Activated CD4-positive, alpha-beta T cell treated with anti-CD3 and anti-CD28 coated beads for 24 hours (primary cell): ENCODE data around the gene GTF2IRD1.

Experiments used
- DNase-seq, 2 donors: peaks; one replicate each; pipeline ENCODE4 v3.0.0-alpha.2; 2020; ENCODE audit warnings: low read depth in 2 of 2

The GTF2IRD1 gene

DNA sequence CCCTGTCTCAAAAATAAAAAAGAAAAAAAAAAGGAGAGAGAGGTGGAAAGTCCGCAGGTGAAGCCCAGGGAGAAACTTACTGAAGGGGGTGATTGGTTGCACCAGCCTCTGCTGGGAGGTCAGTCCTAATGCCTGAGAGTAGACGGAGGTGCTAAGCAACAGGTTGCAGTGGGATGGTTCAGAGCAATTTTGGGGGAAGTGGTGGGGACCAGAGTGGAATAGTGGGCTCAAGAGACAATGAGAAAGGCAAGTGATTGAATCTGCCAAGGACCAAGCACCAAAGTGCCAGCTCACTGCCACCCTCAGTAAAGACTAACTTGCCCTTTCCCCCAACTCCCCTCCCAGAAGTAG lies 113.6 kb downstream of the GTF2IRD1 start:
- DNase-seq = no peak

DNA sequence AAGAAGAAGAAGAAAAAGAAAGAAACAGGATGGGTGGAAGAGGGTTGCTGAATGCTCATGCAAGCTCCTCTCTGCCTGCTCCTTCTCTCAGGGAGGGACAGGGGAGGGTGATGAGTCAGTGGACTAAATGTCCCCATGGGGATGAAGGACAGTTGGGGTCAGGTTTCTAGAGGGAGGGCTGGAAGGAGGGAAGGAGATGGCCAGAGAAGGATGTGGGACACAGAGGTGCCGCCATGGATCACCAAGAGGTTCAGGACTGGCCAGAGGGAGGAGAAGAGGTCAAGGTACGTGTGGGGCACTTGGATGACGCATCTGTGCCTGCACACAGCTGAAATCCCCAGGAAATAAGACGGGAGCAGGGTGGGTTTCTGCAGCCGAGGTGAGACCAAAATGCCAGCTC lies 115.0 kb downstream of the GTF2IRD1 start:
- no peak for DNase-seq

DNA sequence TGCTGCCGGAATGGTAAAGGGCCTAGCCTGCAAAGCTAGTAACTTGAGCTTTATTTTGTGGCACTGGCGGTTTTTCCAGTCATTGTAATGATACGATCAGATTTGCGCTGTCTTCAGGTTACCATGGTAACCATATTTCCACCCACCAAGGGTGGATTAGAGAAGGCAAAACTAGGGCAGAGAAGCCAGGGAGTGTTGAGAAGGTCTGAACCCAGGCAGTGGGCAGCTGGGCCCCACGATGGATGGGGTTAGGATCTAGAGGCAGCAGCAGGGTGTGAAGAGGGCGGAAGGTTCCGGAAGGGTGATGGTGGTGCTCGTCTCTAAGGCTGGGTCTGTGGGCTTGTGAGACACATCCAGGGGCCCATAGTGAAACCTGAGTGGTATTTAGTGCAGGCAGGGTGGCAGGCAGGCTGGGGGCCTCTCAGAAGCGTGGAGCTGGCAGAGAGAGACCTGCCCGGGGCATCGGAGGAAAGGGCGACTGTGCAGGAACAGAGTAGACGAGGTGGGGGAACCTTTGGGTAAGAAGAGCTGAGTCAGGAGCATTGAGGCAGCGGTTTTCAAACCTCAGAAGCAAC lies 115.9 kb downstream of the GTF2IRD1 start:
- no peak for DNase-seq

DNA sequence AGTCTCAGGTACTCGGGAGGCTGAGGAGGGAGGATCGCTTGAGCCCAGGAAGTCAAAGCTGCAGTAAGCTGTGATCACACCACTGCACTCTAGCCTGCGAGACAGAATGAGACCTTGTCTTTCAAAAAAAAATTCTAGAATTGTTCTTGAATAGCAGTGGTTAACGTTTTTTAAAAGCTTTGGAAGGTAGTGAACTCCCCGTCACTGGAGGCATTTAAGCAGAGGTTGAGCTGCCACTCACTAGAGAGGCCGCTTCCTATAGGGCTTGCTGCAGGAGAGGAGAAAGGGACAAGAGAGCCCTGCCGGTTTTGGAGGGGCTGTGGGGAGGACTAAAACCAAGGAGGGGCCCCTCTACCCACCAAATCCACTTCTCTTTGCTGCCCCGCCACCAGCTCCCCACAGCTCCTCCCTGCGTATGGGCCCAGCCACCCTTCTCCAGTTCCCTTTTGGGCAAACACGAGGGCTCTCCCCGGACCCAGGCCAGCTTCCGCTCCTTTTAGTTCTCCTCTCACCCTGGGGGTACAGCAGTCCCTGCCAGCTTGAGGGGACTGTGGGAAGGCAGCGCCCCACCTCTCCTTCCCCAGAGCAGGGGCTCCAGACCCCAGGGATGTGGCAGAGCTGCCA lies 116.9 kb downstream of the GTF2IRD1 start:
- DNase-seq = no peak

DNA sequence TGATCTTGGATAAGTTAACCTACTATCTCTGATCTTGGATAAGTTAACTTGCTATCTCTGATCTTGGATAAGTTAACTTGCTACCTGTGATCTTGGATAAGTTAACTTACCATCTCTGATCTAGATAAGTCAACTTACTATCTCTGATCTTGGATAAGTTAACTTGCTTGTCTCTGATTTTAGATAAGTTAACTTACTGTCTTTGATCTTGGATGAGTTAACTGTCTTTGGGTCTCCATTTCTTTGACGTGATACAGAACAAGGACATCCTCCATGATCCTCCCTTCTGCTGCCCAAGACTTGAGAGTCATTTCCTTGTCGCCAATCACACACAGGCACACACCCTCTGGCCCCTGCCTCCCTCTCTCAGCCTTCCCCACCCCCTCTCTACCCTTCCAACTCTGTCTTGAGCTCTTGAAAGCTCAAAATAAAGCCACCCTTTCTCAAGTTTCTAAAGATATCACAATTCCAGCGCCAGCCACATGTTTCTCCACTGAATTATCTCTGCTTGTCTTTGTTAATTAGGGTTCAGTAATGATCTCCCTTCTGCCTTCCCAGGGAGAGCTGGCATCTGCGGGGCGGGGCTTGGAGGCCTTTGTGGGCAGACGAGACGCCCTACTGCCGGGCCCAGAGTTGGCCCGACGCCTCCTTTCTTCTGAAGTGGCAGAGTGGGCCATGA lies 118.7 kb downstream of the GTF2IRD1 start:
- DNase-seq = no peak

- no peak for DNase-seq
Measured at GRCh38 chr7:74573512-74573911, 119.8 kb downstream of the GTF2IRD1 start.

GRCh38 chr7:74575083-74575784 lies 121.5 kb downstream of the GTF2IRD1 start:
- DNase-seq = no peak

- DNase-seq = no peak
Measured at GRCh38 chr7:74575811-74576210, 122.1 kb downstream of the GTF2IRD1 start.

GRCh38 chr7:74579800-74580685 lies 126.3 kb downstream of the GTF2IRD1 start:
- no peak for DNase-seq

- no peak for DNase-seq
Measured at GRCh38 chr7:74581916-74582440, 128.3 kb downstream of the GTF2IRD1 start.

DNA sequence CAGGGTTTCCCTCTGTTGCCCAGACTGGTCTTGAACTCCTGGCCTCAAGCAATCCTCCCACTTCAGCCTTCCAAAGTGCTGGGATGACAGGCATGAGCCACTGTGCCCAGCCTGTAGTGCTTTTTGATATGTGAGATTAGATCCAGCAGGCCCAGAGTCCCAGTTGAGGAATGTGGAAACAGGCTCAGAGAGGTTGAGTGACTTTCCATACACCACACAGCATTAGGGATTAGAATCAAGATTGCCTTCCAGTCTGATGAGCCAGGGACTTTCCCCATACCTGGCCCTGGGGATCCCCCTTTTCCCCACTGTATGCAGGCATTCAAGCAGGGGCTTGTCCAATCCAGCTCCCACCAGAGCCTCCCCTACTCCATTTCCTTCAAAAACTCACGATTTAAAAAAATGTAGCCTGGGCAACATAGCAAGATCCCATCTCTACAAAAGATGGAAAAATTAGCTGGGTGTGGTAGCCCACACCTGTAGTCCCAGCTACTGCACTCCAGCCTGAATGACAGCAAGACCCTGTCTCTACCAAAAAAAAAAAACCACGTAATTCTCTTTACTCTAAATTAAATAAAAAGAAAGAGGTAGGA lies 128.8 kb downstream of the GTF2IRD1 start:
- no peak for DNase-seq

DNA sequence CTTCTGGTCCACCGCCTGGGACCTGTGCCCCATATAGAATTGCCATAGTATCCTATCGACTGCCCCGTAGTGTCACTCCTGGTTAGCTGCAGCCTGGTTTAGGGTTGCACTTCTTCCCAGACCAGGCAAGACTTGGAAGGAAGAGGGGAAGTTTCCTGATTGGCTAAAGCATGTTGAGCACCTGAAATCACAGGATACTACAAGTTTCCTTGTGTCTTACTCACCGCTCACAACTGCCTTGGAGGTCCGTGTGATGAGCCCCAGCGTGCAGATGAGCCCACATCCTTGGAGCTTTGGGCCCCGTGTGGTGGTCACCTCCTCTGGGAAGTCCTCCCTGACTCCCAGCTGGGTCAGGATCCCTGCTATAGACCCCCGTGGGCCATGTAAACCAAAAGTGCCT lies 129.9 kb downstream of the GTF2IRD1 start:
- DNase-seq = no peak

DNA sequence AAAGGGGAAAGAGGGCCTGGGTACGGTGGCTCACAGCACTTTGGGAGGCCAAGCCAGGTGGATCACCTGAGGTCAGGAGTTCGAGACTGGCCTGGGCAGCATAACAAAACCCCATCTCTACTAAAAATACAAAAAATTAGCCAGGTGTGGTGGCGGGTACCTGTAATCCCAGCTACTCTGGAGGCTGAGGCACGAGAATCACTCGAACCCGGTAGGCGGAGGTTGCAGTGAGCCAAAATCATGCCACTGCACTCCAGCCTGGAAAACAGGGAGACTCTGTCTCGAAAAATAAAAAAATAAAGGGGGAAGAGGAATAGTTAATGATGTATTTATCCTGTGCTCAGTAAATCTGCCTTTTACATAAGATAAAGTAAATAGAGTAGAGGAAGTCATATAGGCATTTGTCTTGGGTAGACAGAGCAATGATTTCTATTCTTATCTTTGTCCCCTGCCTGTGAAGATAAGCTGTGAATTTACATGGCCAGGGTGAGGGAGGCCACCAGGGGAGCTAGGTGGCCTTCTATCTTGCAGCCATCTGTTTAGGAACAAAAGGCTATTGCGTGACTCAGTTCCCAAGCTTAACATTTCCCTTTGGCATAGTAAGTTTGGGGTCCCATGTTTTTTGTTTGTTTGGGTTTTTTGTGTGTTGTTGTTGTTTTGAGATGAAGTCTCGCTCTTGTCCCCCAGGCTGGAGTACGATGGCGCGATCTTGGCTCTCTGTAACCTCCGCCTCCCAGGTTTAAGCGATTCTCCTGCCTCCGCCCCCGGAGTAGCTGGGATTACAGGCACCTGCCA lies 130.7 kb downstream of the GTF2IRD1 start:
- DNase-seq = no peak

DNA sequence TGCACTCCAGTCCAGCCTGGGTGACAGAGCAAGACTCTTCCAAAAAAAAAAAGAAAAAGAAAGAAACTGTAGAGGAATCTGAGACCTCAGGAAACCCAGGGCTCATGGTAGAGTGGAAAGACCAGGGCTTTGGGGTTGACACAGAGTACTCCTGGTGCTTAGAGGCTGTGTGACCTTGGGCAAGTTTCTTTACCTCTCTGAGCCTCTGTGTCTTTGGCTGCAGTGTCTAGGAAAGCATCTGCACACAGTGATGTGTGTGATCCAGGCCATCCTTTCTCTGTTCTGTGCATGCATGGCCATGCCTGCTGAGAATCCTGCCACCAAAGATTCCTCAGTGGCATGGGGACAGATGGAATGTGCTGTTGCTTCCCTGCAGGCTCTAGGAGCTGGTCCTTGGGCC lies 132.1 kb downstream of the GTF2IRD1 start:
- no peak for DNase-seq

- no peak for DNase-seq
Measured at GRCh38 chr7:74586258-74587175, 132.8 kb downstream of the GTF2IRD1 start.

DNA sequence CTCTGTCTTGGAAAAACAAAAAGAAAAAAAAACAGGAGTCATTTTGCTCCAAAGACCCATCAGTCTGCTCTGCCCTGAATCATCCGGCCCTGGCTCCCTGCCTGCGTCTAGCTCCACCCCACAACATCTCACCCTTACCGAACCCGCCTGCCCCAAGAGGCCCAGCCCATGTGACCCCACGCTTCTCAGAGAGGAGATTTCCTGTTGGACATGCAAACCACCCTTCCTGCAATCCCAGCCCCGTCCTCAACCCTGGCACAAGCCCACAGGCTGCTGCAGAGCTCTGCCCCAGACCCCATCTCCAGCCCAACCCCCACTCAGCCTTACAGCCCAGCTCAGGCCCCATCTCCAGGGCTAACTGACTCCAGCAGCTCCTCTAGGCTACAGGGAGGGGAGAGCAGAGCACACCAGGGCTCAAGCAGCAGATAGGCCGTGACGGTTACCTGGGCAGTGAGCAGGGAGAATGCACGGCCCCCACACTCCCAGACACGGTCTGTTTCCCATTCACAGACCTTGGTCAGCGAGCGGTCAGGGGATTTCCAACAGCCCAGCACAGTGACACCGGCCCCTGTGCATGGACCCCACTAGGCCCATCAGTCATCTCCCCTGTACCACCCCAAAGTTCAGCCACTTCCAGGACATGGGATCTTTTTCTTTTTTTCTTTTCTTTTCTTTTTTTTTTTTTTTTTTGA lies 133.9 kb downstream of the GTF2IRD1 start:
- no peak for DNase-seq

- no peak for DNase-seq
Measured at GRCh38 chr7:74590813-74591212, 137.1 kb downstream of the GTF2IRD1 start.

GRCh38 chr7:74598558-74598957 lies 144.9 kb downstream of the GTF2IRD1 start:
- DNase-seq = no peak

DNA sequence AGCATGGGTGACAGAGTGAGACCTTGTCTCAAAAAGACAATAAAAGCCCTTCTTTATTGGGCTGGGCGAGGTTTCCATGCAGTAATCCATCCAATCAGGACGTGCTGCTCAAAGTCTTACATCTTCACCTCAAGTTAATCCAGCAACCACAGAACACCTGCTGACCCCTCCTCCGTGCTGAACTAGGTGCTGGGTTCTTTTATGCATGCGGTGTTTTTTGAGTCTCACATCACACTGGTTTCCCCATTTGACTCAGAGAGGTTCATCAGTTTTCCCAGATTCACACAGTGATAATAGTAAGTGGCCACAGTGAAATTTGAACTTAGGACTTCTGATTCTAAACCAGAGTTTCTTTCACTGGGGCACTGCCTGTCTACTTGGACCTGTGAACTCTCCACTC lies 145.5 kb downstream of the GTF2IRD1 start:
- no peak for DNase-seq
